NT2/D1 (cell line): ENCODE results near the gene DAB2.

ENCODE experiments used
- YY1 ChIP-seq: IDR thresholded peaks from 2 replicates; pipeline ENCODE4 v1.6.1; 2011; ENCODE audit not compliant: insufficient read length, insufficient read depth
- ZNF274 ChIP-seq: IDR thresholded peaks from 2 replicates; pipeline ENCODE4 v1.6.1; 2011; ENCODE audit warnings: mild to moderate bottlenecking, low read depth, low read length

DNA sequence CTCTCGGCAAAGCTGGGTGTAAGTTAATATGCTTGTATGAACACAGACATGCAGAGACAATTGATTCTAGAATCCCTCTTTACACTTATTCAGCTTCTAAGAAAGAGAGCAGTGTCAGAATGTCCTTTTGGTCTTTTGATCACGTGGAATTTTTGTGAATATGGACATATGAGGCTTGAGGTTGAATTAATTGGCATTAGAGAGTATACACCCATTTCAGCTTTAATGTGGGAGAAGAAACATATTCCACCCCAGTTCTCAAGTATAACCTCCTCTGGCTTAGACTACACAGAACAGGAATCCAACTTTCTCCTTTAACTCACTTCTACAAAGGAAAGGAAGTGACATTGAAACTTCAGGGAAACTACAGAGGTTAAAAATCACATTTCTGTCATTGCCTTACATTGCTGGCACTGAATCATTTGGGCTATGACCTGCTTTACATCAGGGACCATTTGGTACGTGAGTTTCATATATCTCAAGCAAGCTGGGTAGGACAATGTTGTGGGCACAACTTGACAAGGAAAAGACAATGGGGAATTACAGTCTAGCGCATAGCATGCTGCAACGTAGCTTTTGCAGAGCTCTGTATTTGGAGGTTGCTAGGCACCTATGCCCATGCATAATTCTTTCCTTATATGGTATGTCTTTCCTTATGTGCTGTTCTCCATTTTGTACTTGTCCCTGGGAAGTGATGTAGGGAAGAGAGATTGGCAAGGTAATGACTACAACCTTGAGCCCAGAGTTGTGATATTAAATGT lies 19.5 kb downstream of the DAB2 start:
- TF ChIP-seq ZNF274 (no peak), YY1 (no peak)
